Coronary artery (tissue), 2 donors: ENCODE data around the gene EFCAB14.

Experiments
- DNase-seq: peaks from one replicate; pipeline ENCODE4 v3.0.0-alpha.2; 2017; ENCODE audit warnings: low spot score
- H3K27ac ChIP-seq, 2 donors: fragments of 200-600 bp; sonication (generic); one replicate each; pipeline ENCODE4 v1.5.1; 2016 to 2019
- H3K4me3 ChIP-seq: fragments of 200-600 bp; sonication (generic); 2 replicates; pipeline ENCODE4 v1.5.1; 2016; ENCODE audit warnings: mild to moderate bottlenecking, moderate library complexity
- TF ChIP-seq, protein P1 (sequence below): fragments of 200-600 bp; sonication (generic); IDR thresholded peaks from one replicate; pipeline ENCODE4 v1.5.1; 2019; ENCODE audit warnings: antibody characterized with exemption

EFCAB14 gene, protein sequence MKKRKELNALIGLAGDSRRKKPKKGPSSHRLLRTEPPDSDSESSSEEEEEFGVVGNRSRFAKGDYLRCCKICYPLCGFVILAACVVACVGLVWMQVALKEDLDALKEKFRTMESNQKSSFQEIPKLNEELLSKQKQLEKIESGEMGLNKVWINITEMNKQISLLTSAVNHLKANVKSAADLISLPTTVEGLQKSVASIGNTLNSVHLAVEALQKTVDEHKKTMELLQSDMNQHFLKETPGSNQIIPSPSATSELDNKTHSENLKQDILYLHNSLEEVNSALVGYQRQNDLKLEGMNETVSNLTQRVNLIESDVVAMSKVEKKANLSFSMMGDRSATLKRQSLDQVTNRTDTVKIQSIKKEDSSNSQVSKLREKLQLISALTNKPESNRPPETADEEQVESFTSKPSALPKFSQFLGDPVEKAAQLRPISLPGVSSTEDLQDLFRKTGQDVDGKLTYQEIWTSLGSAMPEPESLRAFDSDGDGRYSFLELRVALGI

DNA sequence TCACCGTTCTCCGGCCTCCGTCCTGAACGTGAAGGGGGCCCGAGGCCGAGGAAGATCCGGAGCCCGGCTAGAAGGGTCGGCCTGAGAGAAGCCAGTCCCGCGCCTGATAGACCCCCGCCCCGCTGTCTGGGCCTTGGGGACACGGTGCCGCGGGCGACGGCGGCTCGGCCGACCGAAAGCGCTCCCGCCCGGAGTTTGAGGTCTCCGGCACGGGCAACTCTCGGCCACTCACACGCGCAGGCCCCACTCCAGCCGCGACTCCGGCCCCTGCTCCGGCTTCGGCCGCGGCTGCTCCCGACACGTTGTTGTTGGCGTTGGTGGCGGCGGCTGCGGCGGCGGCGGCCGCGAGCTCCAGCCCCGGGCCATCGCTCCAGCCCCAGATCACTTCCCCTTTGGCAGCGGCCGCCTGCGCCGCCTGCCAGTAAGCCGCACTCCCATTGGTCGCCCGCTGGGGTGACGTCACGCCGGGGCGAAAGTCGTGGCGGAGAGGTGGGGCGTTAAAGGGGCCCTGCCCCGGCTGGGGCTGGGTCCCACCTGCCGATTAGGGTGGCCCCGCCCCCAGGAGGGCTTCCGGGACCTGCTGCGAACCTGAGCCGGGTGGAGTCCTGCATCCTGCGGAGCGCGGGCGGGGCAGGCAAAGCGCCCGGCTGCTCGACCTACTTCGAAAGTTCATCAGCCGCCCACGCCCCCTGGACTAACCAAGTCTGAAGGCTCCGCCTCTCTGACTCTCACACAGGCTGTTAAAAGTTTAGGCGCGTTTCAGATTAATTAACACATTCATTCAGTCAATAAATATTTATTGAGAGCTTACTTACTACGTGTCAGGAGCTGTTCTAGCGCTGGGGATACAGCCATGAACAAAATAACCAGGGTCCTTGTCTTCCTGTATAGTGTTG is at the start of gene EFCAB14:
TSS of gene EFCAB14 (minus strand) at position 388 of the 896 bp plus-strand sequence. CDS start 1,027 bp downstream, outside the sequence.
- peak within 1 kb of the TSS; percentile 98 for H3K4me3 ChIP-seq
- H3K27ac ChIP-seq, result peak within 1 kb of the TSS; percentile 65 to 91
- TF ChIP-seq, protein P1, sequence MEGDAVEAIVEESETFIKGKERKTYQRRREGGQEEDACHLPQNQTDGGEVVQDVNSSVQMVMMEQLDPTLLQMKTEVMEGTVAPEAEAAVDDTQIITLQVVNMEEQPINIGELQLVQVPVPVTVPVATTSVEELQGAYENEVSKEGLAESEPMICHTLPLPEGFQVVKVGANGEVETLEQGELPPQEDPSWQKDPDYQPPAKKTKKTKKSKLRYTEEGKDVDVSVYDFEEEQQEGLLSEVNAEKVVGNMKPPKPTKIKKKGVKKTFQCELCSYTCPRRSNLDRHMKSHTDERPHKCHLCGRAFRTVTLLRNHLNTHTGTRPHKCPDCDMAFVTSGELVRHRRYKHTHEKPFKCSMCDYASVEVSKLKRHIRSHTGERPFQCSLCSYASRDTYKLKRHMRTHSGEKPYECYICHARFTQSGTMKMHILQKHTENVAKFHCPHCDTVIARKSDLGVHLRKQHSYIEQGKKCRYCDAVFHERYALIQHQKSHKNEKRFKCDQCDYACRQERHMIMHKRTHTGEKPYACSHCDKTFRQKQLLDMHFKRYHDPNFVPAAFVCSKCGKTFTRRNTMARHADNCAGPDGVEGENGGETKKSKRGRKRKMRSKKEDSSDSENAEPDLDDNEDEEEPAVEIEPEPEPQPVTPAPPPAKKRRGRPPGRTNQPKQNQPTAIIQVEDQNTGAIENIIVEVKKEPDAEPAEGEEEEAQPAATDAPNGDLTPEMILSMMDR, result no peak
- peak; percentile 97 for DNase-seq

DNA sequence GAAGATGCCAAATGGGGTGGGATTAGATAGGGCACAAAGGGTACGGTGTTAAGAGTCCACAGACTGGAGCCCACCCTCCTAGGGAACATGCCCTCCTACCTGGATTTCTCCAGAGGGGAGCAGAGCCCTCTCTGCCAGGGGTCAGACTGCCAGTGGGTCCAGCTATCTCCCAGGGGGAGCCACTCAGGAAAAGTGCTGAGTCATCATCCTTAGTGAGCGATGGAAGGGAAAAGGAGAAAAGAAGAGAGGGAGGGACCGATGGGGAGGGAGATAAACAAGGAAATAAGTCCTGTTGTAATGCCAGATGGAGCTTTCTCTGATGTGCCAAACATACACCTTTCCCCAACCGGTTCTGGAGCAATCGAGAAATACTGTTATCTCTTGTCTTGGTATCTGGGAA is 49.5 kb upstream of the EFCAB14 start:
- no peak overlapping the region for H3K27ac ChIP-seq
- TF ChIP-seq, protein P1, result no peak
- no peak overlapping the region for H3K4me3 ChIP-seq
- no peak for DNase-seq

DNA sequence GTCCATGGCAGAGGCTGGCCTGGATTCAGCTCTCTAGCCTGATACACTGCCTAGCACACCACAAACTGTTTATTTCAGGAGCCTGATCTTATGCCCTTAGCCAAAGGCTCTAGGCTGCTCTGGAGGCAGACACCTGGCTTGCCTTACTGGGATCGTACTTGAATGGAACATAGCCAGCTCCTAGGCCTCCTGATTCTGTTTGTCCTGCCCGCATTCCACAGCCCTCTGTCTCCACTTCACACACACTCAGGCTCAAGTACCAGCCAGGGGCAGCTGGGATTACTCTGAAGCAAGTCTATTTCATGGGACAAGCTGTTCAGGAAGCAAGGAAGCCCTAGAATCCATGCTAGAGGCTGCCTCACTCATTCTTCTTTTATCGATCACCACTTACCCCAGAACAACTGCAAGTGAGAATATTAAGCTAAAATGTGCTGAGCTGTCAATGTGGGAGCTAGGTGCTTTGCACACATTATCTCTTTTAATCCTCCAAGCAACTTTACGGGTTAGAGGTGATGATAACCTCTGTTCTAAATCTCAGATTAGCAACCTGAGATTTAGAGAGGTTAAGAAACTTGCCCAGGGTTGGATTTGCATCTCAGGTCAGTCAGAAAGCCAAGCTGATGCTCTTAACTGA is 48.9 kb upstream of the EFCAB14 start:
- no peak for DNase-seq
- TF ChIP-seq, protein P1, result no peak
- H3K27ac ChIP-seq, result no peak overlapping the region
- H3K4me3 ChIP-seq, result no peak overlapping the region

DNA sequence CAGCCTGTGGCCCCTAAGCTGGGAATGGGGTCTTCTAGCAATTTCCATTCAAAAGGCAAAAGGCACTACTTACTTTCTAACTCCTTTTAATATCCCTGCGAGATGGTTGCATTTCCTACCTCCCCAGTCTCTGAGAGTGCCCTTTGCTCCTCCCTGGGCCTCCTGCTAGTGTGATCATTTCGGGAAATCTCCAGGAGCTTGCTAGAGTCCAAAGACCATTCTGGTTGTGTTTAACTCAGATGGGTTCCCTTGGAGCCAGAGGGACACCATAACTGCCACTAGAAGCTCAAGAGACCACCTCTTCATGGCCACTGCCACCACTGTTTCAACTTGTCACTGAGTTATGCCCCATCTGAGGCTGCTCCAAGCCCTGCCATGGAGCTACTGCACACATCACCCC is 45.5 kb upstream of the EFCAB14 start:
- DNase-seq, result no peak

DNA sequence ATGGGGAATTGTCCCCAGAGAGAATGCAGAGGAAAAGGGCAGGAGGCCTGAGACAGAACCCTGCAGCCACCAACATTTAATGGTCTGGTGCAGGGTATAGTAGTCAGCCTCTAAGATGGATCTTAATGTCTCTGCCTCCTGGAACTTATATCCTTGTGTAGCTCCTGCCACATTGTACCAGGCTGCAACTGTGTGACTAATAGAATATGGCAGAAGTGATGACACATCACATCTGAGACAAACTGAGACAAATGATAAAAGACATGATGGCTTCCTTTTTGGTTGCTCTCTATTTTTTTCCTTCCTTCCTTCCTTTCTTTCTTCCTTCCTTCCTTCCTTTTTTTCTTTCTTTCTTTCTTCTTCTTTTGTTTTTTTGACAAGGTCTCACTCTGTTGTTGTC is 42.8 kb upstream of the EFCAB14 start:
- no peak for DNase-seq
- TF ChIP-seq, protein P1, result no peak
- Histone ChIP-seq H3K27ac (no peak overlapping the region), H3K4me3 (no peak overlapping the region)

More for the DNA sequence above, 45.5 kb upstream of the EFCAB14 start:
- no peak overlapping the region for H3K27ac ChIP-seq
- TF ChIP-seq, protein P1, result no peak
- H3K4me3 ChIP-seq, result no peak overlapping the region

DNA sequence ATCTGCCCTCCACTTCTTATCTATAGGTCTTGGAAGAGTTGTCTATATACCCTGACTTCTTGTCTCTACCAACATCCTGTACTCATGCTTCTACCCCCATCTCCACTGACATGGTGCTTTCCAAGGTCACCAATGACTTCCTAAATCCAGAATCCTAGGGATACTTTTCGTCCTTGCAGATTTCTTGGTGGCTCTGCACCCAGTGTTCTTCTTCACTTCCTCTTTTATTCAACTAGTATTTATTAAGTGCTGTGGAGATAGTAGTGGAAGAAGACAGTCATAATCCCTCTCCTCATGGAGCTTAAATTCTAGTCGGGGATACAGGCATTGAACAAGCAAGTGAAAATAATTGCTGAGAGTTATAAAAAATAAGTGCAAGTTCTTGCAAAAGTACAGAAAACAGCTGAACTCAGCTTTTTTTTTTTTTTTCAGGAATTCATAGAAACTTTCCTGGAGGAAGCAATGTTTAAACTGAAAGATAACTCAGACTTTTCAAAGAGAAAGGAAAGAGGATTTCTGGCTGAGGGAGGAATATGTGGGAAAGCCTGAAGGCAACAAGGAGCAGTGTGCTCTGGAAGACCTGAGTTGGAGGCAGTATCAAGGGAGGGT is 41.7 kb upstream of the EFCAB14 start:
- no peak for DNase-seq
- Histone ChIP-seq H3K27ac (no peak overlapping the region), H3K4me3 (no peak overlapping the region)
- TF ChIP-seq, protein P1, result no peak
